Activated T-cell treated with anti-CD3 and anti-CD28 coated beads, Interleukin-2, amount 50 U/mL, for 24 hours (primary cell): Measurements from ENCODE around the gene DPF1.
A peak's percentile ranks its signal among the peaks of the same experiment; 100 is the strongest.

Experiments
- DNase-seq: peaks from one replicate; pipeline ENCODE4 v3.0.0-alpha.2; 2020
- H3K27ac Mint-ChIP-seq: 2 replicates; pipeline ENCODE4 v1.8.0; 2020; ENCODE audit warnings: mild to moderate bottlenecking, mixed read lengths
- H3K27me3 Mint-ChIP-seq: 2 replicates; pipeline ENCODE4 v1.8.0; 2020; ENCODE audit warnings: mixed read lengths
- H3K36me3 Mint-ChIP-seq: 2 replicates; pipeline ENCODE4 v1.8.0; 2020; ENCODE audit warnings: low read depth, mixed read lengths
- H3K4me1 Mint-ChIP-seq: 2 replicates; pipeline ENCODE4 v1.8.0; 2020; ENCODE audit warnings: low read depth, mixed read lengths
- H3K4me3 Mint-ChIP-seq: 2 replicates; pipeline ENCODE4 v1.8.0; 2020; ENCODE audit warnings: mild to moderate bottlenecking, moderate library complexity, mixed read lengths
- H3K9me3 Mint-ChIP-seq: 2 replicates; pipeline ENCODE4 v1.8.0; 2020; ENCODE audit warnings: mixed read lengths

Gene DPF1

DNA sequence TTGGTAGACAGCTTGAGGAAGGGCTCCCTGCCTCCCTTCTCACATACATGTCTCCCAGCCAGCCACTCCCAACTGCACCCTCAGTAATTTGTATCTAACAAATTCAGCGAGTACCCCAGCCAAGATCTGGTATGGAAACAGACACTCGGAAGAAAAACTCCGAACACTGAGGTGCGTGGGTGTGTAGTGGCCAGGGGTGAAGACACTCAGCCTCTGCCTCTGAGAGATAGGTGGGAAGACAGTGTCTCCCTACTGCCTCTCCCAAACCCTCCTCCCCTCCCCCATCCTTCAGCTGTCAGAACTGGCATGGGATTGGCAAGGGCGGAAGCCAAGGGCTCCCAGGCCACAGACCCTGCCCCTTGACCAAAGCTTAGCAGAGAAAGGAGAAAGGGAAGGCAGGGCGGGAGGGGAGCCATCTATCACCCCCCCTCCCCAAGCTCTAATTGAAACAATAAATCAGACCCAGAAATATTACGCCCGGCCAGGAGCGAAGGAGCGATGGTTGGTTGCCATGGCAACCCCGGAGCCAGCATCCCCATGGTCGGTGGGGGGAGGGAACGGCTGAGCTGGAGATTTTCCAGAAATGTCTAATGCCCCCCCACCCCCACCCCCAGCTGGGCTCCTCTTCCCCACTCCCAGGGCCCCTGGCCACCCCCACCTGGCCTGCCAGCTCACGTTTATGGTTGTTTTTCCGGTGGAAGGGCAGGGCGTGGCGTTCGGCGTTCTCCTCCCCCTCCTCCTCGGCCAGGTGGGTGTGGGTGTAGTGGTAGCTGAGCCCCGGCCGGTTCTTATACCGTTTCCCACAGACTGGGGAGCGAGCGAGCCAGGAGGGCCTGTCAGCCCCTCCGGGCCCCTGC lies 7.0 kb downstream of the DPF1 start:
- no peak overlapping the region for H3K4me3 Mint-ChIP-seq
- H3K27me3 Mint-ChIP-seq: peaks cover 79% of the 10 kb centered on the region
- no peak overlapping the region for H3K27ac Mint-ChIP-seq
- peaks cover 2% of the 10 kb centered on the region for H3K9me3 Mint-ChIP-seq
- no peak for DNase-seq
- no peaks in the 10 kb centered on the region for H3K36me3 Mint-ChIP-seq
- peaks cover 15% of the 10 kb centered on the region for H3K4me1 Mint-ChIP-seq

DNA sequence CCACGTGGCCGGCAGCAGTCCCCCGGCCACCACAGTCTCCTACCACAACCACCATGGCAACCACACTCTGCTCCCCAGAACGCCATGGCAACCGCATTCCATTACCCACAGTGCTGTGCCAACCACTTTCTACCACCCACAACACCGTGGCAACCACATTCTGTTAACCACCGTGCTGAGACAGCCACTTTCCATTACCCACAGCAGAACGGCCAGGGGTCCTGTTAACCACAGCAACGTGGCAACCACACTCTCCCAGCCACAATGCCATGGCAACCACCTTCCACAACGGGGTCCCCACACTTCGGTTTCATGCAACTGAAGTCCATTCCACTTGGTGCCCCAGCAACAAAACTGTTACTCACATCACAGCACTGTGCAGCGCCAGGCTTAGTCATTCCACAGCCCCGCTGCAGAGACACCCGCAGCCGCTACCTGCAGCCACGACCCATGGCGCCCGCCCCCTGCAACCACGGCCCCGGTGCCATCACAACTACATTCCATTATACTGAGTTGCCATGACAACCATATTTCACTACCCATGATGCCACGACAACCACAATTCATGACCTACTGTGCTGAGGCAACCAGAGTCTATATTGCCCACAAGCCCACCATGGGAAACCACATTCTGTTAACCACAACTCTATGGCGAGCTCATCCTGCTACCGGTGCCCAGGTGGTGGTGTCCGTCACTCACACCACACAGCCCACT lies 10.0 kb downstream of the DPF1 start:
- peaks cover 26% of the 10 kb centered on the region for H3K4me1 Mint-ChIP-seq
- peaks cover 75% of the 10 kb centered on the region for H3K27me3 Mint-ChIP-seq
- peak; percentile 76 for DNase-seq
- H3K27ac Mint-ChIP-seq: peak overlapping the region; percentile 96
- peak overlapping the region; percentile 67 for H3K4me3 Mint-ChIP-seq
- H3K9me3 Mint-ChIP-seq: peaks cover 2% of the 10 kb centered on the region
- no peaks in the 10 kb centered on the region for H3K36me3 Mint-ChIP-seq

DNA sequence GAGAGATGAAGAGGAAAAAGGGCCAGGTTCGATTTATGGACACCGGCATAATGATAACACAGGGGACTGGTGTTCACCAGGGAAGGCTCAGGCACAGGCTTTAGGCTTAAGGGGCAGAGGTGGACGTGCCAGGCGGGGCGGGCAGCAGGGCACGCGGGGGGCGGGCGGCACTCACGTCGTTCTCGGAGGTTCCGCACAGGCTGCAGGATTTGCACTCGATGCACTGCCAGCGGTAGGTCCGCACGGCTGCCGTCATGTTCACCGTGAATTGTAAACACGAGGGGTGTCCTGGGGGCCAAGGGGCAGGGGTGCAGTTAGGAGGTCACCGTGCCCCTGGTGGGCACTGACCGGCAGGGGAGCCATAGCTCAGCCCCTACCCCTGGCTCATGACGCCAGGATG lies 10.6 kb downstream of the DPF1 start:
- no peak for DNase-seq
- Mint-ChIP-seq H3K4me3 (peak overlapping the region; percentile 67), H3K36me3 (no peaks in the 10 kb centered on the region), H3K9me3 (peaks cover 2% of the 10 kb centered on the region), H3K27me3 (peaks cover 74% of the 10 kb centered on the region), H3K4me1 (peaks cover 26% of the 10 kb centered on the region), H3K27ac (peak overlapping the region; percentile 96)

DNA sequence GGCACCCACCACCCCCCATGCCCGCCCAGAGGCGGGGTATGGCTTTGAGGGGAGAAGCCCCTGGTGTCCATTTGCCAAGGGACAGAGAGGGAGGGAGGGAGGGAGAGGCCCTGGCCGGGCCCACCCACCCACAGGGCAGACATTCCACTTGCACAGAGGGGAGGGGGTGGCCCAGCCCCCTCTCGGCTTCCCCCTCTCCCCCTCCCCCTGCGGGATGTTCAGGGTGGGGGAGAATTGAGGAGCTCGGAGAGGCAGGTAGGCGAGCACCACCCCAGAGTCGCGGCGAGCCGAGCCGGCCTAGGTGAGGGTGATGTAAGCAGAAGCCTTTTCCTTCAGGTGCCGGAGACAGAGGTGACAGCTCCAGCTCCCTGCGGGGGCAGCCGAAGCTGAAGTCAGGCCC lies 12.3 kb downstream of the DPF1 start:
- DNase-seq: no peak
- Mint-ChIP-seq H3K27me3 (peaks cover 67% of the 10 kb centered on the region), H3K27ac (no peak overlapping the region), H3K9me3 (peaks cover 2% of the 10 kb centered on the region), H3K4me1 (peaks cover 26% of the 10 kb centered on the region), H3K36me3 (peaks cover 1% of the 10 kb centered on the region), H3K4me3 (no peak overlapping the region)

DNA sequence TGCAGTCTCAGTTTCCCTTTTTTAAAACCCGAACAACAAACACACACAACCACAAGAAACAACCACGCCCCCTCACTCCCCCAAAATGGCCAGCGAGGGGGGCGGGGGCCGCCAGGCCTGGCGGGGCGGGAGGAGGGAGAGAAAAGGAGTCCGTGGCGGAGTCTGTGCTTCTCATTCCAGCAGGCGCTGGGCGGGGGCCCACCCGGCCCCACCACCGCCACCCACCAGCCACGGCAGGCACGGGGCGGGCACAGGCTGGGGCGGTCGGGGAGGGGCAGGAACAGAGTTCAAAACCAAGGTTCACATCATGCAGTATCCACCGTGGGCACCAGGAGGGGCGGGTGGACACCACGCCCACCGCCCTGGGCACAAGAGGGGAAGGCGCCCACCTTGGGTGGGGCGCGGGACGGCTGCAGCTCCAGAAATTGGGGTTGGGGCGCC lies 12.9 kb downstream of the DPF1 start:
- no peak for DNase-seq
- Mint-ChIP-seq H3K9me3 (peaks cover 2% of the 10 kb centered on the region), H3K36me3 (peaks cover 4% of the 10 kb centered on the region), H3K4me1 (peaks cover 26% of the 10 kb centered on the region), H3K4me3 (no peak overlapping the region), H3K27me3 (peaks cover 61% of the 10 kb centered on the region), H3K27ac (no peak overlapping the region)

DNA sequence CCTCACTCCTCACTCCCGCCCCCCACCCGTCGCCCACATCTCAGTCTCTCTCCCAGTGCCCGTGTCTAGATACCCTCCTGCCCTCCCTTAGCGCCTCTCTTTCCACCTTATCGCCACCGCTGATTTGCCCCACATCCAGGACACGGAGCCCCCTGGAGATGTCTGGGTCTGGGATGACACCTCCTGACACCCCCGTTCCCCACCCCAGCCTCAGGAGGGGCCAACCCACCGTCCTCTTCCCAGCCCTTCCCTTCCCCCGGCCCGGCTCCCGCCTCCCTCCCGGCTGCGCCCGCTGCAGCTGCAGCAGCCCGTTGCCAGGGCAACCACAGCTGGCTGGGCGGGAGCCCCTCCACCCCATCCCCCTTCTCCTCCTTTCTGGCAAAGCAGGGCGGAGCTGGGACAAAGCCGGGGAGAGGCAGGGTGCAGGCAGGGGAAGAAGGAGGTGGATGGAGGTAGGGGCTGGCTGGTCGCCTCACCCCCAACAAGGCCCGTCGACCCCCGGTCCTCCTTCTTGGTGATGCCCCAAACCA lies 13.5 kb downstream of the DPF1 start:
- no peak for DNase-seq
- Mint-ChIP-seq H3K4me1 (peaks cover 26% of the 10 kb centered on the region), H3K36me3 (peaks cover 4% of the 10 kb centered on the region), H3K27me3 (peaks cover 54% of the 10 kb centered on the region), H3K9me3 (peaks cover 2% of the 10 kb centered on the region), H3K27ac (no peak overlapping the region), H3K4me3 (no peak overlapping the region)

DNA sequence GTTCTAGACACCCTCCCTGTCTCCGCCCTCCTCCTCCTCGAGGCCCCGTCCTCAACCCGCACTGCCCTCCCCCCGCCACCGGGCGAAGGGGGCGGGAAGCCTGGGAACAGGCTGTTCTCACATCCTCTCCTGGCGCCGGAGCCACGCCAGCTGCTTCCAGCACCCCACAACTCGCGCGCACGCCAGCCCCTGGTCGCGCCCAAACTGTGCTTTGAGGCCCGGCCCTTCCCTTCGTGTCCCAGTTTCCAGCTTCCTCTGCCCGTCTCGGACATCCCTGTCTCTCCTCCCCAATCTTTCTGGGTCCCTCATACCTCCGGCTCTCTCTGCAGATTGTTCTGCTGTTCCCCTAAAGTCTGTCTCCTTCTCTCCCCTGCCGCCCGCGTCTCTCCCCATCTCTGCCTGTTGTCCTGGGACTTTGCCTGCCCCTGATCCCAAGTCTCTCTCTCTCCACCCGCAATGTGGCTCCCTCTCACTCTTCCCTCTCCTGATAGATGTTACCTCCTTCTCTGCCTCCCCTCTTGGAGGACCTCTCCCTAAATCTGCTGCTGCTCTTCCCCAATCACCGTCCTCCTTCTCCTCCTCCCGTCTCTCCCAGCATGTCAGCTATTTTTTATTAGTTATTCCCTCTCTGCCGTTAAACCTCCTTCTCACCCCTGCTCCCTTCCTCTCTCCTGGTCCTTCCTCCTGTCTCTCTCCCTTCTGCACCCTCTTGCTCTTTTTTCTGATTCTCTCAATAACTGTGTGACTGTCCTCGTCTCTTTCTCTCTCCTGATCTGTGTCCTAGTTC lies 14.2 kb downstream of the DPF1 start:
- Mint-ChIP-seq H3K36me3 (peaks cover 5% of the 10 kb centered on the region), H3K27me3 (peaks cover 54% of the 10 kb centered on the region), H3K4me3 (no peak overlapping the region), H3K27ac (no peak overlapping the region), H3K9me3 (peaks cover 2% of the 10 kb centered on the region), H3K4me1 (peaks cover 26% of the 10 kb centered on the region)
- DNase-seq: no peak

DNA sequence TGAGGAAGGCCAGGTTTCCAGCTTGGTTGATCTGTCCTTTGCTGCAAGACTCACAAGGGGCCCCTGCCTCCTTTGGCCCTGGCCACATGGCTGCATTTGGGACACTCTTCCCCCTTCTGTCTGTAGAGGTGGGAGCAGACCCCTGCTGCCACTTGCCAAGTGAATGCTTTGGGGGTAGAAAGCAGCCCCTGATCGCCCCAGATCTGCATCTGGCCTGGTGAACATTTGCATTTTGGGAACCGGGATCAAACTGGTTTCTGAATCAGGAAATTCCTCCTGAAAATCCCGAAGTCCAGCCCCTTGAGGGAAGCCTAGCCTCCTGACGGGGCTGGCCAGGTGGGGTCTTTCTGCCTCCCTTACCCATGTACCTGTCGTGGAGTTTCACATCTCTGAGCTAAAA lies 14.9 kb downstream of the DPF1 start:
- peaks cover 2% of the 10 kb centered on the region for H3K9me3 Mint-ChIP-seq
- H3K27me3 Mint-ChIP-seq: peaks cover 49% of the 10 kb centered on the region
- no peak overlapping the region for H3K27ac Mint-ChIP-seq
- H3K4me1 Mint-ChIP-seq: peaks cover 21% of the 10 kb centered on the region
- H3K4me3 Mint-ChIP-seq: no peak overlapping the region
- H3K36me3 Mint-ChIP-seq: peaks cover 9% of the 10 kb centered on the region
- DNase-seq: no peak

DNA sequence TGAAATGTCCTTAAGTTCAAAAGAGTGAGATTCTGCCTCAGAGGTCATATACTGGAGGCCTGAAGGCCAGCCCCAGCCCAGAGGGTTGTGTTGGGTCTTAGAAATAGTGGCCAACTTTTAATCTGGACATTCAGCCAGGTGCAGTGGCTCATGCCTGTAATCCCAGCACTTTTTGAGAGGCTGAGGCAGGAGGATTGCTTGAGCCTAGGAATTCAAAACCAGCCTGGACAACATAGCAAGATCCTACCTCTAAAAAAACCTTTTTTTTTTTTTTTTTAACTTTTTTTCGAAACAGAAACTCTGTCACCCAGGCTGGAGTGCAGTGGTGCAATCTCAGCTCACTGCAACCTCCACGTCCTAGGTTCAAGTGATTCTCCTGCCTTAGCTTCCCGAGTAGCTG lies 15.5 kb downstream of the DPF1 start:
- DNase-seq: no peak
- H3K27ac Mint-ChIP-seq: no peak overlapping the region
- H3K9me3 Mint-ChIP-seq: no peaks in the 10 kb centered on the region
- H3K27me3 Mint-ChIP-seq: peaks cover 44% of the 10 kb centered on the region
- no peak overlapping the region for H3K4me3 Mint-ChIP-seq
- H3K4me1 Mint-ChIP-seq: peaks cover 15% of the 10 kb centered on the region
- H3K36me3 Mint-ChIP-seq: peaks cover 12% of the 10 kb centered on the region

DNA sequence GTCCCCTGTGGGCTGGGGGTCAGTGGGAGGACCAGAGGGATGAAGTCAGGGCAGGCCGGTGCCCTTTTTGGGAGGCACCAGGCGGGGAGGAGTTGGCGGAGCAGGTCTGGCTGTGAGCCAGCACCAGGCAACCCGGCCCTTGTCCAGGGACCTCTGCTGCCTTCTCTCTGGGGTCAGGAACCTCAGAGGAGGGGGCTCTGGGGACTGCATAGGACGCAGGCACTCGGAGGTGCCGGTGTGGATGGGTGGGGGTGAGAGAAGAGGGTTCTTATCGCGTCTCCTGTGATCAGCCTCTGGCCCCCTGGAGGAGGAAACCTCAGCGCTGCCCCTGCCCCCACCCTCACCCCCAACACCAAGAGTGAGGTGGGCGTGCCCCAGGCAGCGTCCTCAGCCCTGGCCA lies 16.5 kb downstream of the DPF1 start:
- no peak for DNase-seq
- Mint-ChIP-seq H3K36me3 (peaks cover 19% of the 10 kb centered on the region), H3K27me3 (peaks cover 33% of the 10 kb centered on the region), H3K9me3 (no peaks in the 10 kb centered on the region), H3K4me1 (peaks cover 11% of the 10 kb centered on the region), H3K4me3 (no peak overlapping the region), H3K27ac (no peak overlapping the region)

DNA sequence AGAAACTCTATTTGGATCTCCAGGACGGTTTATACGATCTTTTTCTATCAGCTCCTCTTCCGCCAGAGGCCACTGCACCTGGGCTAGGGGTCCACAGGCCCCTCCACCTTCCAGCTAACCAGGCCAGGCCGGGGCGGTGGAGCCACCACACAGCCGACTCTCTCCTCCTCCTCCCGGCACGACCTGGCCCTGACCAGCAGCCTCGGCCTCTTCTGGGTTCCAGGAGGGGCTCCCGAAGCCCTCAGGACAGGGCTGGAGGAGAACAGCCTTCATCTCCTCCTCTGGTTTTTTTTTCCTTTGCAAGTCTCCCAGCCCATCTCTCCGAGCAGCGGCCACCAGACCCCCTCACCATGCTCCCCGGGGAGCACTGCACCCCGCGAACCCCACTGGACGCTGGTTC lies 17.1 kb downstream of the DPF1 start:
- Mint-ChIP-seq H3K36me3 (peaks cover 19% of the 10 kb centered on the region), H3K27ac (no peak overlapping the region), H3K4me3 (no peak overlapping the region), H3K9me3 (no peaks in the 10 kb centered on the region), H3K4me1 (peaks cover 11% of the 10 kb centered on the region), H3K27me3 (peaks cover 29% of the 10 kb centered on the region)
- no peak for DNase-seq

DNA sequence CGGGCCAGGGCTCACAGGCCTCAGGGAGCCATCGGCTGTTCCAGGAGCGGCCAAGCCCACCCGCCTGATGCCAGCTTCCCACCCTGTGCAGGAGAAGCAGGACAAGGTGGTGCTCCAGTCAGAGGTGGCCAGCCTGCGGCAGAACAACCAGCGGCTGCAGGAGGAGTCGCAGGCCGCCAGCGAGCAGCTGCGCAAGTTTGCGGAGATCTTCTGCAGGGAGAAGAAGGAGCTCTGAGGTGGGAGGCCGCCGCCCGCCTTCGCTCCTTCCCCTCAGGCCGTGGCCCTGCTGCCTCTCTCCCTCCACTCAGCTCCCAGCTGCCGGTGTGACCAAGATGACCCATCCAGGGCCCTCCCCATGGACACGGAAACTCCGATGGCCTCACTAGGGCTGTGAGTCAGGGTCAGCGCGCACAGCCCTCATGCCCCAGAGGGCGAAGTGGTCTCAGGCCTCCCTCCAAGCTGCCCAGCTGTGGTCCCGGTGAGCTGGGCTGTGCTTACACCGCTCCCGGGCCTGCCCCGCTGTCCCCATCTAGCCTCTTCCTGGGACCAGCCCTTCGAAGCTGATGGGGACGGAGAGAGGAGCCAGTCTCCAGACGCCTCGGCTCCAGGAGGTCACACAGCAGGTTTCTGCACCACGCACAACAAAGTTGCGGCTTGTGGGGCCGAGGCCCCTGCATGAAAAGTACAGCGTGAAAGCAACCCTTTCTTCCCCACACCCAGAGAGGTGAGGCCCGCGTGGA lies 17.8 kb downstream of the DPF1 start:
- Mint-ChIP-seq H3K36me3 (peaks cover 25% of the 10 kb centered on the region), H3K4me1 (peaks cover 11% of the 10 kb centered on the region), H3K27me3 (peaks cover 28% of the 10 kb centered on the region), H3K4me3 (no peak overlapping the region), H3K9me3 (no peaks in the 10 kb centered on the region), H3K27ac (no peak overlapping the region)
- no peak for DNase-seq

DNA sequence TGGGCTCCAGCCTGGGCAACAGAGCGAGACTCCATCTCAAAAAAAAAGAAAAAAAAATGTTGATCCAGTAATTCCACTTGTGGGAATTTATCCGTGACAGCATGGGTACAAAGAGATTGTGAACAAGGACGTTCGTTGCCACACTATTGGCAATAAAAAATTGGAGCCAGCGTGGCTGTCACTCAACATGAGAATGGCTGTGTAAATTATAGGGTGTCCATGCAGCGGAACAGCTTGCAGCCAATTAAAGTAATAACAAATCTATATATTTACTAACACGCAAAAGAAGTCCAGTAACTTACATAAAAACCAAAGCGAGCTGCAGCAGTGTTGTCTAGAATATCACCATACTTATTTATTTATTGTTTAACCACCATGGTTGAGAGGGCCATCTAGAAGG lies 19.3 kb downstream of the DPF1 start:
- peaks cover under 1% of the 10 kb centered on the region for H3K4me1 Mint-ChIP-seq
- H3K36me3 Mint-ChIP-seq: peaks cover 26% of the 10 kb centered on the region
- no peak overlapping the region for H3K4me3 Mint-ChIP-seq
- no peak overlapping the region for H3K27ac Mint-ChIP-seq
- peaks cover 15% of the 10 kb centered on the region for H3K27me3 Mint-ChIP-seq
- no peaks in the 10 kb centered on the region for H3K9me3 Mint-ChIP-seq
- DNase-seq: no peak

DNA sequence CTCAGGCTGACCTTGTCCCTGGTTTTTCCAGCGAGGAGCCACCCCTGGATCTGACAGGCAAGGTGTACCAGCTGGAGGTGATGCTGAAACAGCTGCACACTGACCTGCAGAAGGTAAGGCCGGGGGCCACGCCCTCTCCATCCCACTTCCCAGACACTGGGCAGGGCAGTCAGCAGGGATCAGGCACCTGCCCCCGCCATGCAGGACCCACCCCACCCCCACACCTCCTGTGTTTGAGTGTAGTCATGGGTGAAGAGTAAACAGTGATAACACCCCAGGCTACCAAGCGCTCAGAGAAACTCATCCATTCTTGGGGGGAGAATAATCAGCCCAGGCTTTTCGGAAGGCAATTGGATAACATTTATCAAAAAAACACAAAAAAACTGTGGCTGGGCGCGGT lies 19.9 kb downstream of the DPF1 start:
- H3K36me3 Mint-ChIP-seq: peaks cover 26% of the 10 kb centered on the region
- no peak for DNase-seq
- no peaks in the 10 kb centered on the region for H3K9me3 Mint-ChIP-seq
- H3K27me3 Mint-ChIP-seq: peaks cover 9% of the 10 kb centered on the region
- no peaks in the 10 kb centered on the region for H3K4me1 Mint-ChIP-seq
- no peak overlapping the region for H3K27ac Mint-ChIP-seq
- no peak overlapping the region for H3K4me3 Mint-ChIP-seq
